Stimulated activated naive CD4-positive, alpha-beta T cell treated with Interleukin-2 at 50 U/mL for 16 hours (primary cell): ENCODE measurements around the gene PRDM16.
"Not testable (repeated sequence)": the region's sequence is repeated elsewhere in the genome, so short reads cannot be mapped to it uniquely, and the experiment has no call there.

ENCODE experiments used
- DNase-seq: peaks from one replicate; lab custom pipeline; 2025; lab: John Stamatoyannopoulos, UW

The PRDM16 gene

GRCh38 chr1:3282186-3282585 is 213.2 kb downstream of the PRDM16 start:
- no peak for DNase-seq

- DNase-seq = no peak
Measured at GRCh38 chr1:3282656-3283430, 213.8 kb downstream of the PRDM16 start.

GRCh38 chr1:3283849-3284248 is 214.8 kb downstream of the PRDM16 start:
- no peak for DNase-seq

GRCh38 chr1:3284691-3285090 is 215.7 kb downstream of the PRDM16 start:
- no peak for DNase-seq

GRCh38 chr1:3285106-3285740 is 216.2 kb downstream of the PRDM16 start:
- no peak for DNase-seq

GRCh38 chr1:3287095-3287494 is 218.1 kb downstream of the PRDM16 start:
- DNase-seq = not testable (repeated sequence)

GRCh38 chr1:3287656-3288160 is 218.7 kb downstream of the PRDM16 start:
- no peak for DNase-seq

- no peak for DNase-seq
Measured at GRCh38 chr1:3289502-3289901, 220.5 kb downstream of the PRDM16 start.

GRCh38 chr1:3290438-3290837 is 221.4 kb downstream of the PRDM16 start:
- no peak for DNase-seq

- no peak for DNase-seq
Measured at GRCh38 chr1:3290915-3291314, 221.9 kb downstream of the PRDM16 start.

GRCh38 chr1:3292051-3292722 is 223.2 kb downstream of the PRDM16 start:
- no peak for DNase-seq

- DNase-seq = no peak
Measured at GRCh38 chr1:3292868-3293562, 224.0 kb downstream of the PRDM16 start.

GRCh38 chr1:3293563-3294080 is 224.6 kb downstream of the PRDM16 start:
- DNase-seq = no peak

- DNase-seq = no peak
Measured at GRCh38 chr1:3294450-3294849, 225.4 kb downstream of the PRDM16 start.

GRCh38 chr1:3295846-3296245 is 226.8 kb downstream of the PRDM16 start:
- DNase-seq = no peak

GRCh38 chr1:3296326-3296725 is 227.3 kb downstream of the PRDM16 start:
- DNase-seq = no peak

GRCh38 chr1:3296826-3297225 is 227.8 kb downstream of the PRDM16 start:
- DNase-seq = no peak

- no peak for DNase-seq
Measured at GRCh38 chr1:3297756-3298155, 228.8 kb downstream of the PRDM16 start.

- no peak for DNase-seq
Measured at GRCh38 chr1:3298197-3298596, 229.2 kb downstream of the PRDM16 start.

GRCh38 chr1:3304246-3304645 is 235.2 kb downstream of the PRDM16 start:
- DNase-seq = no peak

GRCh38 chr1:3304692-3305091 is 235.7 kb downstream of the PRDM16 start:
- DNase-seq = no peak

GRCh38 chr1:3305156-3305555 is 236.2 kb downstream of the PRDM16 start:
- no peak for DNase-seq
